ENCODE results near the gene HELT.
"Not testable (repeated sequence)": the region's sequence is repeated elsewhere in the genome, so short reads cannot be mapped to it uniquely, and the experiment has no call there.

The HELT gene

GRCh38 chr4:185036019-185036418 is 17.7 kb downstream of the HELT start:
- in situ Hi-C loops (cut with MboI; ENCODE audit: low sequenced_read_pairs) = no loop called here

GRCh38 chr4:185036842-185037241 is 18.6 kb downstream of the HELT start:
- in situ Hi-C loops (cut with MboI; ENCODE audit: low sequenced_read_pairs) = no loop called here

GRCh38 chr4:185039508-185040273 is 21.4 kb downstream of the HELT start:
- in situ Hi-C loops (cut with MboI; ENCODE audit: low sequenced_read_pairs) = no loop called here

GRCh38 chr4:185040523-185040922 is 22.2 kb downstream of the HELT start:
- in situ Hi-C loops (cut with MboI; ENCODE audit: low sequenced_read_pairs) = no loop called here

- in situ Hi-C loops (cut with MboI; ENCODE audit: low sequenced_read_pairs) = not testable (repeated sequence)
Observed at GRCh38 chr4:185050286-185050685, 32.0 kb downstream of the HELT start.

GRCh38 chr4:185051283-185051682 is 33.0 kb downstream of the HELT start:
- in situ Hi-C loops (cut with MboI; ENCODE audit: low sequenced_read_pairs) = not testable (repeated sequence)

GRCh38 chr4:185053746-185054145 is 35.5 kb downstream of the HELT start:
- in situ Hi-C loops (cut with MboI; ENCODE audit: low sequenced_read_pairs) = no loop called here

GRCh38 chr4:185054272-185054671 is 36.0 kb downstream of the HELT start:
- in situ Hi-C loops (cut with MboI; ENCODE audit: low sequenced_read_pairs) = no loop called here

- in situ Hi-C loops (cut with MboI; ENCODE audit: low sequenced_read_pairs) = no loop called here
Observed at GRCh38 chr4:185054886-185055285, 36.6 kb downstream of the HELT start.

- in situ Hi-C loops (cut with MboI; ENCODE audit: low sequenced_read_pairs) = no loop called here
Observed at GRCh38 chr4:185061610-185062009, 43.3 kb downstream of the HELT start.

GRCh38 chr4:185062606-185063005 is 44.3 kb downstream of the HELT start:
- in situ Hi-C loops (cut with MboI; ENCODE audit: low sequenced_read_pairs) = no loop called here

GRCh38 chr4:185066179-185066578 is 47.9 kb downstream of the HELT start:
- in situ Hi-C loops (cut with MboI; ENCODE audit: low sequenced_read_pairs) = no loop called here

GRCh38 chr4:185068837-185069236 is 50.5 kb downstream of the HELT start:
- in situ Hi-C loops (cut with MboI; ENCODE audit: low sequenced_read_pairs) = no loop called here
